Left lung (tissue), 10 donors: ENCODE data around the gene CIAO3. TPM values are rescaled to one million over a fixed set of nuclear protein-coding genes. Genes with fewer than 3 reads are reported as not detected.
A peak's percentile ranks its signal among the peaks of the same experiment; 100 is the strongest.

Experiments
- ATAC-seq: fragments of 200-7000 bp; cut with Tn5 transposase; one replicate; pipeline ENCODE4 v1.9.1; 2020; ENCODE audit warnings: moderate library complexity
- DNase-seq, 4 donors: peaks; one replicate each; pipeline ENCODE4 v3.0.0-alpha.2; 2013 to 2020
- H3K27ac ChIP-seq, 2 donors: fragments of 200-600 bp; sonication (generic) in 1 of 2; one replicate each; pipeline versions ENCODE4 v1.5.0 to v1.8.0; 2020 to 2021
- H3K27me3 ChIP-seq, 2 donors: fragments of 200-600 bp; sonication (generic) in 1 of 2; one replicate each; pipeline versions ENCODE4 v1.5.0 to v1.8.0; 2020 to 2021
- H3K36me3 ChIP-seq, 2 donors: fragments of 200-600 bp; sonication (generic) in 1 of 2; one replicate each; pipeline versions ENCODE4 v1.5.0 to v1.8.0; 2020 to 2021
- H3K4me1 ChIP-seq, 2 donors: fragments of 200-600 bp; one replicate each; pipeline ENCODE4 v1.8.0; 2021
- H3K4me3 ChIP-seq, 2 donors: fragments of 200-600 bp; sonication (generic) in 1 of 2; one replicate each; pipeline versions ENCODE4 v1.5.0 to v1.8.0; 2020 to 2021; ENCODE audit warnings: mild to moderate bottlenecking in 1 of 2
- H3K9me3 ChIP-seq, 2 donors: fragments of 200-600 bp; sonication (generic) in 1 of 2; one replicate each; pipeline versions ENCODE4 v1.5.0 to v1.8.0; 2020 to 2021
- CTCF ChIP-seq, 2 donors: fragments of 200-600 bp; sonication (generic) in 1 of 2; IDR thresholded peaks; one replicate each; pipeline versions ENCODE4 v1.5.0 to v1.8.0; 2021; ENCODE audit warnings: antibody characterized with exemption in 2 of 2
- intact Hi-C, 2 donors: fragments of 100-400 bp; cut with DNase I; formaldehyde crosslinking; loops; one replicate each; pipeline versions ENCODE4 v1.11.2 to v1.14.2; 2022
- polyA plus RNA-seq, 6 donors: library from polyadenylated mRNA; unstranded; fragments of 120-200 nt; gene quantifications; one replicate each; pipeline ENCODE4 v1.2.1, GENCODE V29; 2013; ENCODE audit not compliant: insufficient read length in 6 of 6
- total RNA-seq, 2 donors: library from RNA; stranded (reverse); fragmentation: NEBNext Ultra II Directional; extraction: Animal tissue kit (Norgen Biotek cat#: 25700); gene quantifications; one replicate each; pipeline ENCODE4 v1.2.1, GENCODE V29; 2021
- donor health status: DM: no; HTN: yes; CAD: no.
- donor health status: DM: no; HTN: no; CAD: no.

Gene CIAO3
- total and polyA plus RNA-seq, 8 donors = 17.2 to 28.2 (median 21.2) TPM

GRCh38 chr16:719815-720446 lies 20.9 kb downstream of the CIAO3 start:
- peak overlapping the region; percentile 77 to 80 for H3K4me3 ChIP-seq
- H3K27me3 ChIP-seq = peaks cover 0 to 42% of the 10 kb centered on the region in 2 donors
- no peak for TF ChIP-seq CTCF (IDR thresholded peaks at IDR 0.05)
- no peaks in the 10 kb centered on the region for H3K9me3 ChIP-seq
- peak overlapping the region; percentile 86 to 87 for H3K27ac ChIP-seq
- ATAC-seq (no peak), DNase-seq (no peak)
- peaks cover 14 to 45% of the 10 kb centered on the region in 2 donors for H3K4me1 ChIP-seq
- H3K36me3 ChIP-seq = peaks cover 0 to 4% of the 10 kb centered on the region in 2 donors
- intact Hi-C loops = no loop called here

DNA sequence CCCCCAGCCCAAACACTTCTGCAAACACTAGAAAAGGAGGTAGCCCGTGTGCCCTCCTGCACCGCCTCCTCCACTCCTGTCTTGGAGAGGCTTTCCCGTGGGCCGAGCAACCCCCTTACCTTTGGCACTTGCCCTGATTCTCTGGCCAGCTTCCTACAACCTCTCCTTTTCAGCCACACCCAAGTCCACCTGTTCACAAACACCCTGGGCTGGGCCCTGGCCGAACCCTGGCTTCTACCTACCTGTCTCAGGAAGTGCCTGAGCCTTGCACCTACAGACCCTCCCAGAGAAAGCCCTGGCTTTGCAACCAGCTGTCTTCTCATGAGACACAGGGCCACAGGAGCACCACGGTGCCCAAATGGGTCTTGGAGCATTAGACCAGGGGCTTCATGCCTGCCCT lies 21.9 kb downstream of the CIAO3 start:
- Histone ChIP-seq H3K9me3 (no peaks in the 10 kb centered on the region), H3K36me3 (peaks cover 0 to 4% of the 10 kb centered on the region in 2 donors), H3K4me1 (peaks cover 17 to 54% of the 10 kb centered on the region in 2 donors), H3K27me3 (peaks cover 0 to 51% of the 10 kb centered on the region in 2 donors), H3K27ac (no peak overlapping the region), H3K4me3 (no peak overlapping the region)
- no peak for TF ChIP-seq CTCF (IDR thresholded peaks at IDR 0.05)
- intact Hi-C loops = no loop called here
- ATAC-seq (no peak), DNase-seq (no peak)

- H3K4me1 ChIP-seq = peaks cover 17 to 54% of the 10 kb centered on the region in 2 donors
Observed at GRCh38 chr16:718389-718788, 22.4 kb downstream of the CIAO3 start.

GRCh38 chr16:717450-718245 lies 23.1 kb downstream of the CIAO3 start:
- Histone ChIP-seq H3K27ac (no peak overlapping the region), H3K4me3 (no peak overlapping the region), H3K36me3 (peaks cover 0 to 4% of the 10 kb centered on the region in 2 donors), H3K27me3 (peaks cover 0 to 59% of the 10 kb centered on the region in 2 donors), H3K4me1 (peaks cover 17 to 56% of the 10 kb centered on the region in 2 donors), H3K9me3 (no peaks in the 10 kb centered on the region)
- ATAC-seq (no peak), DNase-seq (no peak)
- no peak for TF ChIP-seq CTCF (IDR thresholded peaks at IDR 0.05)
- intact Hi-C loops = no loop called here

More at GRCh38 chr16:718389-718788, 22.4 kb downstream of the CIAO3 start:
- no peak for DNase-seq
- ATAC-seq = no peak
- Histone ChIP-seq H3K9me3 (no peaks in the 10 kb centered on the region), H3K27ac (no peak overlapping the region), H3K4me3 (no peak overlapping the region), H3K36me3 (peaks cover 0 to 4% of the 10 kb centered on the region in 2 donors), H3K27me3 (peaks cover 0 to 57% of the 10 kb centered on the region in 2 donors)
- intact Hi-C loops = no loop called here
- TF ChIP-seq CTCF (IDR thresholded peaks at IDR 0.05) = no peak

- peaks cover 0 to 67% of the 10 kb centered on the region in 2 donors for H3K27me3 ChIP-seq
- TF ChIP-seq CTCF (IDR thresholded peaks at IDR 0.05) = no peak
- peaks cover 17 to 56% of the 10 kb centered on the region in 2 donors for H3K4me1 ChIP-seq
- no peak overlapping the region for H3K27ac ChIP-seq
- ATAC-seq = no peak
- no peak for DNase-seq
- H3K4me3 ChIP-seq = no peak overlapping the region
- intact Hi-C loops = no loop called here
- H3K9me3 ChIP-seq = no peaks in the 10 kb centered on the region
- H3K36me3 ChIP-seq = no peaks in the 10 kb centered on the region
Observed at GRCh38 chr16:716768-717325, 23.9 kb downstream of the CIAO3 start.
